IMR-90 (cell line): ENCODE results near the gene CRYBA1. TPM values are rescaled to one million over a fixed set of nuclear protein-coding genes. Genes with fewer than 3 reads are reported as not detected.

Experiments used
- ATAC-seq: fragments of 200-7000 bp; cut with Tn5 transposase; 2 replicates; pipeline ENCODE4 v1.9.1; 2020; ENCODE audit warnings: low read depth, mild to moderate bottlenecking, moderate library complexity
- BruUV-seq: library from RNA; stranded (reverse); fragments of 400-500 nt; replicated peaks from 2 replicates; lab custom pipeline; 2021; lab: Mats Ljungman, UMichigan
- CTCF ChIA-PET: fragments of 300-600 bp; formaldehyde crosslinking; extraction: SDS; loops from one replicate; lab custom pipeline; 2021; ENCODE audit warnings: antibody characterized with exemption; lab: Yijun Ruan, JAX
- POLR2A ChIA-PET: fragments of 300-600 bp; sonication (Branson Sonifier 250); formaldehyde crosslinking; loops from one replicate; lab custom pipeline; 2022; ENCODE audit warnings: antibody characterized with exemption; ENCODE audit not compliant: unreplicated experiment; lab: Charles Lee
- DNase-seq: peaks from one replicate; pipeline ENCODE4 v3.0.0; 2013
- H2AFZ ChIP-seq: replicated peaks from 2 replicates; pipeline ENCODE3; 2013; ENCODE audit warnings: low read length, mild to moderate bottlenecking; ENCODE audit not compliant: poor library complexity
- H2AK5ac ChIP-seq: 2 replicates; pipeline ENCODE4 v1.6.1; 2013; ENCODE audit warnings: low read depth, low read length, inconsistent platforms
- H2AK9ac ChIP-seq: replicated peaks from 2 replicates; pipeline ENCODE3; 2013; ENCODE audit warnings: mild to moderate bottlenecking, low read depth, low read length, moderate library complexity; ENCODE audit not compliant: poor library complexity
- H2BK120ac ChIP-seq: 2 replicates; pipeline ENCODE4 v1.6.1; 2013; ENCODE audit warnings: low read depth, low read length, inconsistent platforms
- H2BK15ac ChIP-seq: 3 replicates; pipeline ENCODE4 v1.6.1; 2013; ENCODE audit warnings: low read depth, low read length, inconsistent platforms
- H2BK20ac ChIP-seq: 2 replicates; pipeline ENCODE4 v1.6.1; 2013; ENCODE audit warnings: low read depth, mild to moderate bottlenecking, inconsistent platforms, low read length, moderate library complexity
- H2BK5ac ChIP-seq: 2 replicates; pipeline ENCODE4 v1.6.1; 2013; ENCODE audit warnings: mild to moderate bottlenecking, low read depth, low read length, inconsistent platforms; ENCODE audit not compliant: poor library complexity, severe bottlenecking
- H3K14ac ChIP-seq: replicated peaks from 2 replicates; pipeline ENCODE4 v1.6.1; 2013; ENCODE audit warnings: low read depth, low read length, inconsistent platforms
- H3K18ac ChIP-seq: 2 replicates; pipeline ENCODE4 v1.6.1; 2013; ENCODE audit warnings: low read depth, low read length, control low read depth
- H3K23ac ChIP-seq: 2 replicates; pipeline ENCODE4 v1.6.1; 2013; ENCODE audit warnings: low read depth, low read length, inconsistent platforms
- H3K27ac ChIP-seq: 2 replicates; pipeline ENCODE4 v1.5.1; 2013; ENCODE audit warnings: mild to moderate bottlenecking, control low read depth, low read length; ENCODE audit not compliant: insufficient read depth
- H3K27me3 ChIP-seq: 2 replicates; pipeline ENCODE4 v1.6.1; 2013; ENCODE audit warnings: low read length; ENCODE audit not compliant: control insufficient read depth, insufficient read depth
- H3K36me3 ChIP-seq: 2 replicates; pipeline ENCODE4 v1.6.1; 2013; ENCODE audit warnings: low read length, mixed read lengths; ENCODE audit not compliant: control insufficient read depth, insufficient read depth
- H3K4ac ChIP-seq: 2 replicates; pipeline ENCODE4 v1.6.1; 2013; ENCODE audit warnings: low read depth, low read length, inconsistent platforms
- H3K4me1 ChIP-seq: 2 replicates; pipeline ENCODE4 v1.6.1; 2013; ENCODE audit warnings: low read length, mixed read lengths; ENCODE audit not compliant: control insufficient read depth, insufficient read depth
- H3K4me2 ChIP-seq: 2 replicates; pipeline ENCODE4 v1.6.1; 2013; ENCODE audit warnings: low read depth, mild to moderate bottlenecking, control low read depth, low read length, moderate library complexity
- H3K4me3 ChIP-seq: 2 replicates; pipeline ENCODE4 v1.5.1; 2013; ENCODE audit warnings: low read depth, mild to moderate bottlenecking, control low read depth, low read length, moderate library complexity; ENCODE audit not compliant: insufficient read depth
- H3K56ac ChIP-seq: 2 replicates; pipeline ENCODE4 v1.6.1; 2013; ENCODE audit warnings: low read length, inconsistent platforms; ENCODE audit not compliant: insufficient read depth; ENCODE audit errors: extremely low read depth
- H3K79me1 ChIP-seq, 2 experiments: 2 replicates each; pipeline ENCODE4 v1.6.1; 2013; ENCODE audit warnings: low read length in 2 of 2, inconsistent platforms in 1 of 2, low read depth in 1 of 2
- H3K9ac ChIP-seq: 2 replicates; pipeline ENCODE4 v1.6.1; 2013; ENCODE audit warnings: low read depth, low read length, control low read depth
- H3K9me1 ChIP-seq: 2 replicates; pipeline ENCODE4 v1.6.1; 2013; ENCODE audit warnings: low read length, inconsistent platforms; ENCODE audit not compliant: insufficient read depth
- H3K9me3 ChIP-seq: 2 replicates; pipeline ENCODE4 v1.6.1; 2013; ENCODE audit warnings: low read length; ENCODE audit not compliant: control insufficient read depth, insufficient read depth
- H4K20me1 ChIP-seq: 2 replicates; pipeline ENCODE4 v1.6.1; 2013; ENCODE audit warnings: low read length, inconsistent platforms; ENCODE audit not compliant: insufficient read depth
- H4K5ac ChIP-seq: 2 replicates; pipeline ENCODE4 v1.6.1; 2013; ENCODE audit warnings: mild to moderate bottlenecking, low read depth, low read length, control low read depth
- H4K8ac ChIP-seq, 2 experiments: 2 replicates each; pipeline ENCODE4 v1.6.1; 2013; ENCODE audit warnings: low read depth in 2 of 2, low read length in 2 of 2, control low read depth in 1 of 2, inconsistent platforms in 1 of 2
- H4K91ac ChIP-seq: 2 replicates; pipeline ENCODE4 v1.6.1; 2013; ENCODE audit warnings: low read depth, low read length, inconsistent platforms; ENCODE audit not compliant: insufficient read depth
- BHLHE40 ChIP-seq: fragments of 150-350 bp; IDR thresholded peaks from 2 replicates; pipeline ENCODE4 v1.6.1; 2016; ENCODE audit warnings: mild to moderate bottlenecking, low read depth, low read length
- CHD1 ChIP-seq: IDR thresholded peaks from 2 replicates; pipeline ENCODE4 v1.6.1; 2012; ENCODE audit warnings: low read depth, low read length, improper control_type of control experiment
- CTCF ChIP-seq: conservative IDR thresholded peaks from 2 replicates; pipeline ENCODE4 v1.5.1; 2012; ENCODE audit warnings: mild to moderate bottlenecking, low read depth, low read length, improper control_type of control experiment
- FOS ChIP-seq: fragments of 150-350 bp; IDR thresholded peaks from 2 replicates; pipeline ENCODE4 v1.6.1; 2016; ENCODE audit warnings: low read depth, low read length
- MAFK ChIP-seq: IDR thresholded peaks from 2 replicates; pipeline ENCODE4 v1.6.1; 2012; ENCODE audit warnings: low read depth, low read length, improper control_type of control experiment
- MAZ ChIP-seq: IDR thresholded peaks from 2 replicates; pipeline ENCODE4 v1.6.1; 2012; ENCODE audit warnings: low read depth, mild to moderate bottlenecking, low read length, improper control_type of control experiment, moderate library complexity, borderline replicate concordance
- MXI1 ChIP-seq: IDR thresholded peaks from 2 replicates; pipeline ENCODE4 v1.6.1; 2012; ENCODE audit warnings: low read depth, mild to moderate bottlenecking, low read length, moderate library complexity, borderline replicate concordance
- NFE2L2 ChIP-seq: fragments of 150-350 bp; IDR thresholded peaks from 2 replicates; pipeline ENCODE4 v1.6.1; 2016; ENCODE audit warnings: low read depth, mild to moderate bottlenecking, low read length
- POLR2A ChIP-seq: IDR thresholded peaks from 2 replicates; pipeline ENCODE4 v1.6.1; 2012; ENCODE audit warnings: mild to moderate bottlenecking, low read depth, low read length
- RAD21 ChIP-seq: IDR thresholded peaks from 2 replicates; pipeline ENCODE4 v1.6.1; 2012; ENCODE audit warnings: low read length, improper control_type of control experiment
- RFX5 ChIP-seq: IDR thresholded peaks from 2 replicates; pipeline ENCODE4 v1.8.0; 2012; ENCODE audit warnings: low read depth, mild to moderate bottlenecking, low read length, moderate library complexity
- SMC3 ChIP-seq: fragments of 150-350 bp; IDR thresholded peaks from 2 replicates; pipeline ENCODE4 v1.6.1; 2016; ENCODE audit warnings: low read depth, mild to moderate bottlenecking, antibody characterized with exemption, low read length, moderate library complexity
- WGBS, 2 experiments: methylation state at CpG; one replicate each; pipeline versions ENCODE4 v1.1.5 to v1.1.7; 2013; ENCODE audit warnings: missing lambda C conversion rate in 2 of 2; ENCODE audit not compliant: insufficient read length in 1 of 2; ENCODE audit errors: extremely low coverage in 2 of 2; 5-methylcytosine and 5-hydroxymethylcytosine counted together
- dilution Hi-C: fragments of 300-500 bp; cut with HindIII; formaldehyde crosslinking; loops from one replicate; pipeline ENCODE4 v1.14.3; 2018; ENCODE audit warnings: low sequenced_read_pairs; ENCODE audit not compliant: unreplicated experiment
- in situ Hi-C: fragments of 300-500 bp; cut with MboI; formaldehyde crosslinking; loops from 3 replicates; pipeline ENCODE4 v1.14.3; 2019; ENCODE audit warnings: low sequenced_read_pairs, inconsistent platforms, mixed read lengths
- intact Hi-C: fragments of 100-400 bp; cut with micrococcal nuclease; formaldehyde crosslinking; loops from 2 replicates; pipeline ENCODE4 v1.10.0; 2022
- polyA plus RNA-seq, 3 experiments: library from polyadenylated mRNA; depleted of rRNA; stranded (reverse); fragments of >200 nt; gene quantifications; 2 replicates each; pipeline ENCODE4 v1.2.3, GENCODE V29; 2012; ENCODE audit warnings: low replicate concordance in 1 of 3
- total RNA-seq: library from RNA; depleted of rRNA; stranded (reverse); fragments of >200 nt; gene quantifications from 2 replicates; pipeline ENCODE4 v1.2.3, GENCODE V29; 2012
- TF ChIP-seq, protein P1 (sequence below): fragments of 150-350 bp; IDR thresholded peaks from 2 replicates; pipeline ENCODE4 v1.6.1; 2016; ENCODE audit warnings: low read depth, mild to moderate bottlenecking, low read length, moderate library complexity, borderline replicate concordance

The CRYBA1 gene
- total and polyA plus RNA-seq, 2 of the 4 experiments (the other 2 are of a cell fraction) = not detected

GRCh38 chr17:29293890-29294579 is 47.4 kb downstream of the CRYBA1 start, which contains the start of gene NUFIP2:
Gene NUFIP2 (minus strand): TSS chr17:29294148. CDS start chr17:29294059, 89 bp downstream.
- Histone ChIP-seq H2AFZ (peak within 1 kb of the TSS; percentile 94), H3K4me3 (peak within 1 kb of the TSS; percentile 70), H3K4ac (peak within 1 kb of the TSS; percentile 98), H4K8ac (peak within 1 kb of the TSS; percentile 55 to 99), H3K56ac (peak within 1 kb of the TSS; percentile 99), H3K18ac (peak within 1 kb of the TSS; percentile 95), H2AK5ac (peak within 1 kb of the TSS; percentile 94), H3K79me1 (peaks cover 2 to 7% of the 10 kb centered on the region in 2 experiments; a peak in 2 of 4 replicates), H4K20me1 (peaks cover 45% of the 10 kb centered on the region), H4K91ac (peak within 1 kb of the TSS; percentile 97), H3K27ac (peak within 1 kb of the TSS; percentile 93), H3K9me1 (no peaks in the 10 kb centered on the region; the same call in 1 of the 2 replicates), H2BK20ac (peak within 1 kb of the TSS; percentile 33; the same call in 1 of the 2 replicates), H2AK9ac (peak within 1 kb of the TSS; percentile 100), H2BK120ac (peak within 1 kb of the TSS; percentile 89), H4K5ac (peak within 1 kb of the TSS; percentile 95), H3K14ac (peak within 1 kb of the TSS; percentile 99), H3K4me1 (no peaks in the 10 kb centered on the region), H2BK5ac (peak within 1 kb of the TSS; percentile 91), H3K36me3 (peaks cover 4% of the 10 kb centered on the region), H3K4me2 (peak within 1 kb of the TSS; percentile 85), H3K27me3 (no peaks in the 10 kb centered on the region), H3K9me3 (no peaks in the 10 kb centered on the region), H3K23ac (peak within 1 kb of the TSS; percentile 97), H2BK15ac (peak within 1 kb of the TSS; percentile 79; the same call in 1 of the 3 replicates), H3K9ac (peak within 1 kb of the TSS; percentile 98)
- CTCF ChIA-PET = interaction anchor here (1.2 kb wide), 1 partner anchor 149 kb away, joined by 7 read pairs; no protein-coding TSS in a partner anchor
- POLR2A ChIA-PET = interaction anchor here (0.5 to 1.3 kb wide), 4 partner anchors 13 to 145 kb away, joined by 3 to 4 read pairs (median 4); no protein-coding TSS in a partner anchor
- DNase-seq = peak; percentile 98
- intact Hi-C loops (loop anchor here (1.0 to 5.0 kb wide), 2 partner anchors 63 to 294 kb away; no protein-coding TSS in a partner anchor), in situ Hi-C loops (no loop called here), dilution Hi-C loops (no loop called here)
- ATAC-seq = peak; percentile 90
- BruUV-seq = no TSS peak
- WGBS, 2 experiments = 0% methylated on average over 16 of the region's 31 CpGs; no CpG with 5 or more reads in 1 of the 2 experiments
- TF ChIP-seq POLR2A = peak; percentile 100
- no peak for TF ChIP-seq CTCF
- no peak for TF ChIP-seq FOS
- no peak for TF ChIP-seq BHLHE40
- TF ChIP-seq NFE2L2 = no peak; the same call in 1 of the 2 replicates
- TF ChIP-seq RFX5 = no peak
- TF ChIP-seq RAD21 = no peak
- TF ChIP-seq MAZ = peak; percentile 66; the same call in 1 of the 2 replicates
- 0 out of 2 replicates have a peak, but pooled peaks have one; percentile 18 for TF ChIP-seq MAFK
- TF ChIP-seq CHD1 = no peak
- TF ChIP-seq MXI1 = 0 out of 2 replicates have a peak, but pooled peaks have one; percentile 42
- TF ChIP-seq, protein P1, sequence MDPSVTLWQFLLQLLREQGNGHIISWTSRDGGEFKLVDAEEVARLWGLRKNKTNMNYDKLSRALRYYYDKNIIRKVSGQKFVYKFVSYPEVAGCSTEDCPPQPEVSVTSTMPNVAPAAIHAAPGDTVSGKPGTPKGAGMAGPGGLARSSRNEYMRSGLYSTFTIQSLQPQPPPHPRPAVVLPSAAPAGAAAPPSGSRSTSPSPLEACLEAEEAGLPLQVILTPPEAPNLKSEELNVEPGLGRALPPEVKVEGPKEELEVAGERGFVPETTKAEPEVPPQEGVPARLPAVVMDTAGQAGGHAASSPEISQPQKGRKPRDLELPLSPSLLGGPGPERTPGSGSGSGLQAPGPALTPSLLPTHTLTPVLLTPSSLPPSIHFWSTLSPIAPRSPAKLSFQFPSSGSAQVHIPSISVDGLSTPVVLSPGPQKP = no peak
- TF ChIP-seq SMC3 = no peak
